GM21723 (cell line): ENCODE data around the gene ABCC4.

Experiments
- ATAC-seq: cut with Tn5 transposase; IDR thresholded peaks from one replicate; pipeline ENCODE4 v1.9.1; 2021; ENCODE audit warnings: mild to moderate bottlenecking, moderate library complexity; ENCODE audit not compliant: unreplicated experiment

The ABCC4 gene

DNA sequence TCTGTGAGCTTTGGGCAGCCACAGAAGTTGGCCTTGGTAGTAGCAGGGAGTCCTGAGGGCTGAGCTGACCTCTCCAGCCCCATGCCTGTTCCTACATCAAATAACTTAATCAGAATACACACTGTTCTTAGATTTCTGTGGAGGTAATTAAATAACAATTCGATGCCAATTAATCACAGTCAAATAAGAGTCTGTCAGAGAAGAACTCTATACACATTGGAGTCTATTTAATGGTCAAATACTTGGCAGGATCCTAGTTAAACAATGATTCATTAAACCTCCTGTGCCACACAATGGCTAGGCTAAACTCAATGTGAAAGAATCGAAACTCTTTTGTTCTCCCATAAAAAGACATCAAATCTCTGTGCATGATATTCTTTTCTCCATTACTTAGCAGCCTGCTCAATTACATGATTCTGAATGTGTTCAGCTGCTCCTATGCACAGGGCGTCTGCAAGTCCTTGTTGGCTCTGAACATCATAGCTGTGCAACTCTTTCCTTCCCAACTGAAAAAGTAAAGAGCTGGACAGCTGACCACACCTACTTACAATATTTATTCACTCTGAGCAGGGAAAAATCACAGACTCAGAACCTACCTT, 173.1 kb downstream of the ABCC4 start:
- no peak for ATAC-seq

DNA sequence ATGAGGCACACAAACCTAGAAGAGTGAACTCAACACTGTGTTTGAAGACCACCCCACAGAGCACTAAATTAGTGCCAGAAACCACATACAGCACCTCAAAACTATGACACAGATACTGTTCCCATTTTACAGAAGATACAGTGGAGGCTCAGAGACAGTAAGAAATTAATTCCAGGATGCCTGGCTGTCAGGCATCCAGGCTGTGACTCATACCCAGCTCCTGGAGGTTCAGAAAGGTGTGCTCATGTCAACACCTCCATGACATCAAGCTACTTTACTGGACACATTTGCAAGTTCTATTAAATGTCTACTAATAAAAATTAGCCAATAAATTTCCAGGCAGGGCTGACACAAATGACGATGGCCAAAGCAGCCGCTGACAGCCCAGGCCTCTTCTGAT, 176.3 kb downstream of the ABCC4 start:
- no peak for ATAC-seq

DNA sequence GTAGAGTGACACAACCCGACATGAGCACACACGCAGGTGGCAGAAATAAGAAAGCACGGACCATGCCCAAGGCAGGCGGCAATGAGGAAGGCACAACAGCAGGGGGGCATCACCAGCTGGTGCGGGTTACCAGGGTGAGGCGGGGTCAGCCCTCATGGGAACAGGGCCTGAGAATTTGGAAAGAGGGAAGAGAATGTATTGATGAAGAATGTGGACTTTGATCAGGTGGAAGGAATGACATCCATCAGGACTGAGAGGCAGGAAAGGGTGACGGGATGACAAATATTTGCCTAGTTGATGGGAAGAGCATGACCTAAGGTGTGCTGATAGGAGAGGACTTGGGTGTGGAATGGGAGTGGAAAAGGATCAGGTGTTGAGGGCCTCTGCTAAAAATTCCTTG, 177.5 kb downstream of the ABCC4 start:
- ATAC-seq = no peak

DNA sequence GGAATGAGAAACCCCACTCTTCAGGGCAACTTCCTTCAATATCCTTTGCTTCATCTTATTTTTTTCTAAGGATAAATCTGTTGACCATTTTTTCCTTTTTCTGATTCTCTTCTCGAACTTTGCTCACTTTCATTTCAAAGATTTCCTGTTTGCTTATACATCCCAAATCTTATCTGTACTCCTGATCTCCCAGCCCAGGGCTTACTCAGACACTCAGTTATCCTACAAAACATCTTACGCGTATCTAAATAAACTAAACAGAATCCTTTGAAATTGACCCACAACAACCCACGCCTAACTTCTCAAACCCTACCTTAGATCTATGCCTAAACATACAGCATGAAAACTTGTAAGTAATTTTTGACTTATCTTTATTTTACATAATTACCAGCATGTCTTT, 179.2 kb downstream of the ABCC4 start:
- no peak for ATAC-seq

DNA sequence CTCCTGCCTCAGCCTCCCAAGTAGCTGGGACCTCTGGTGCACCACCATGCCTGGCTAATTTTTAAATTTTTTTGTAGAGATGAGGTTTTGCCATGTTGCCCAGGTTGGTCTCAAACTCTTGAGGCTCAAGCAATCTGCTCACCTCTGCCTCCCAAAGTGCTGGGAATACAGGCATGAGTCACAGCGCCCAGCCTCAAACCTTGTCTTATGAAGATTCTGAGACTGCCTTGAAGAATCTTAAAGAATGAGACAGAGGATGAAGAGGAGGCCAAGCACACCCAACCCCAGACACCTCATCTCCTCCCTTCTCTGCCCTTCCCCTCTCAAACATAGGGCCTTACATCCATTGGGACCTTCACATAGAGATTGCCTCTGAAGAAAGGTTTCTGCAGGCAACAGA, 179.7 kb downstream of the ABCC4 start:
- ATAC-seq = no peak

DNA sequence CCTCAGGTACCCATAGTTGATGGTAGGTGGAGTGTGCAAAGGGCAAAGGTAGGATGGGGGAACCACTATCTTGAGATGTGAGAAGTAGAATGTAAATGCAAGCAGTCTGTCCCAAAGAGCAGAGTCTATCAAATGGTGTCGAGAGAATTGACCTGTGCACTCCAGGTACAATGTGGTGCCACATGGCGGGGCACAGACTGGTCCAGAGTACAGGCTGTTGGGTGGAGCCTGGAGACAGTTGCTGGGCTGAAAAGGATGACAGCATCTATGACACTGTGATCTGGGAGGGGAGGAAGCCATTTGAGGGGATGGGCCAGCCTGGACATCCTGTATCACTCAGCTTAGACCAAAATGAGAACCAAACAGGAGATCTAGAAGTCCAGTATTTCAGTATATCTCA, 180.6 kb downstream of the ABCC4 start:
- no peak for ATAC-seq

DNA sequence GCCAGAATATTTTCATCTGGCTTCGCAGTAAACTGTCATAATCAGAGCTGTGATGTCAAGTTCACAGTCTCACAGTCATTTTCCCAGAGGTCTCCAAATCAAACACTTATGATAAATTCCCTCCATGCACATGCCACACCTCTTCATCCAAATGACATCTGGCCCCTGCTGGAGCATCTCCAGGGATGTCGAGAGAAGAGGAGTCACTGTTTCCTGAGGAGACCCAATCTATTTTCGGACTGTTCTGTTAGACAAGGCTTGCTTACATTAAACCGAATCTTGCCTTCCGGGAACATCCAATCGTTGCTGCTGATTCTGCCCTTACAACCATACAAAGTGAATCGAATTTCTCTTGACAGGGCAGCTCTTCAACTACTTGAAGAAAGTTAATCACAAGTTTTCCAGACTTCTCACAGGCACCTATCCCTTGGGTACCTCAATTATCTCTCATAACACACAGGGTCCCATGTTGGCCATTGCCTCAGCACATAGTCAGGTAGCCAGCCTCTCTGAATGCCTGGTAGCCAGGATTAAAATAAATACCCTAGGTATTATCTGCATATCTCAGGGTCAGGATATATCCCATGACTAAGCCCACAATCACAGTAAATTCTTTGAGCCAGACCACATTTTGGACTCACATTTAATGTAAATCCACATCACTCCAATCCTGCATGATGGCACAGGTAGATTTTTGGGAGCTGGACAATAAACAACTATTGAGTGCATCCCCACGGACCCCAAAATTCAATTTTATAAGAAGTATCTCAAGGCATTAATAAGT, 182.5 kb downstream of the ABCC4 start:
- no peak for ATAC-seq

DNA sequence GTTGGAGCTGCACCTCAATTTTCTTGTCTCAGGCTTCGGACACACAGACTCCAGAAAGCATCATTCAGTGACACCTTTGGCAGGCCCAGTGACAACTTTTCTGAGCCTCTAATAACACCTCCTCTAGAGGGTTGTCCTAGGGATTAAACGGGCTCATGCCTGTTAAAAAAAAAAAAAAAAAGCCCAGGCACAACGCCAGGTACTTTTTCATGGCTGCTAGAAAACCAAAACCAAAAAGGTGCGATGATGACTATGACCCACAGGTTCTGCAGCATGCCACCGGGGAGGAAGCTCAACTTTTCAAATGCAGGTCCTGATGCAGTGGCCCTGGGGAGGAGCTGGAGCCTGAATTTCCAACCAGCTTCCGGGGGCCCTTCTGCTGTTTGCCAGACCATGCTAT, 184.2 kb downstream of the ABCC4 start:
- no peak for ATAC-seq

DNA sequence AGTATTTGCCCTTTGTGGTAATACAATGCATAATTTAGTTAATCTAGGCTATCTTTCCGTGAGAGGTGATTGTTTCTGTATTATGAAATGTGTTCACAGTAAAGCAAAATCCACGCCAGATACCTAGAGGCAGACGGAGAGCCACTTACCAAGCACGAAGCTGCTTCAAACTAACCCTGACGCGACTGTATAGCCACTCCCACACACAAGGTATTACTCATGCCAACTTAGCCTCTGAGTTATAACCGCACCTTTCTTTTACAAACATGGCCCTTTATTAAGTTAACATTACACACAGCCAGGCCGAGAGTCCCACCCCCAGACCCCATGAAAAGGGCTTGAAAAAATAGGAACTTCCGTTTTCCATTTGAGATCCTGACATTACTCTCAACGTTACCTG, 185.7 kb downstream of the ABCC4 start:
- ATAC-seq = no peak

DNA sequence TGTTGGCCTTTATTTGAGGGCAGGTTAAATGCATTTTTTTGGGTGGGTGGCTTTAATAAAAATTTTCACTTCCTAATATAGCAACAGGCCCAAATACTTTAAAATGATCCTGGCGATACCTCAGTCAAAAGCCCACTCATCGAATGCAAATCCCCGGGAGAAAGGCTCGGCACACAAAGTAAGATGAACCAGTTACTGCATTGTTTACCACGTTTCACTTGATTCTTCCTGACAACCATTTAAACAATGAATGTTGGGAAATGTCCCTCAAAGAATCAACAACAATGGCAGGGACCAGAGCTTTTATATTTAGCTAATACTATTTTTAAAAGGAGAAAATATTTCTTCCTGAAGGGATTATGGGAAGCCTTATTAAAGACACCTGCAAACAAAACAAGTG, 187.7 kb downstream of the ABCC4 start:
- no peak for ATAC-seq

DNA sequence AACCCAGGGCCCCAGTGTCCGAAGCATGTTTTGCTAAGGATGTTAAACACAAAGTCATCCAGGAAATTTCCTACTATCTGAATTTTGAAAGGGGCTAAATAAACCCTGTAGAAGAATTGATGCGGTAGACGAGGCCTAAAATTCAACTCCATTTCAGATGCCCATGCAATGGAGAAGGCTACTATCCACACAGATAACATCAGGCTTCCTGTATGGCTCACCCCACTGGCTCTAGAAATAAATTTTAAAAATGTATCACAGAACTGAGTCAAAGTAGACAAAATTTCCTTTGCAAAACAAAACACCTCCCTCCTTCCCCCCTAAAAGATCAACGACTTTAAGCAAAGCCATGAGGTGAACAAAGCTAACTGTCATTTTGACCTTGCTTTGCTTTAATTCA, 188.4 kb downstream of the ABCC4 start:
- ATAC-seq = no peak

DNA sequence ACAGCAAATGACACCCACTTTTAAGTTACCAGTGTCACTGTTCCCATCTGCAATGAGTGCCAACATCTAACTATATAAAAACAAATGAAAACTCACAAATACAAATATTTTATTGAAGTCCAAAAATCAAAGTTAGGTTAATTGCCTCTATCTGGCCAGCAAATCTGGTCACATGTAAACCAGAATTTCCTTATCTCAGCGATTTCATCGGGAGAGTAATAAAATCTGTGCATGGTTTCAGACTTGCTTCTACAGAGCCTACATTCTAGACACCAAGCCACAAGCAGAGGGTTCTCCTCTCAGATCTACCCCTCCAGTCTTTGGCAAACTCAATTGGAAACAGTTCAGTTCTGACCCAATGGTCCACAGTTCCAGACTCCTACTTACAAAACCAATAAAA, 189.6 kb downstream of the ABCC4 start:
- ATAC-seq = no peak

DNA sequence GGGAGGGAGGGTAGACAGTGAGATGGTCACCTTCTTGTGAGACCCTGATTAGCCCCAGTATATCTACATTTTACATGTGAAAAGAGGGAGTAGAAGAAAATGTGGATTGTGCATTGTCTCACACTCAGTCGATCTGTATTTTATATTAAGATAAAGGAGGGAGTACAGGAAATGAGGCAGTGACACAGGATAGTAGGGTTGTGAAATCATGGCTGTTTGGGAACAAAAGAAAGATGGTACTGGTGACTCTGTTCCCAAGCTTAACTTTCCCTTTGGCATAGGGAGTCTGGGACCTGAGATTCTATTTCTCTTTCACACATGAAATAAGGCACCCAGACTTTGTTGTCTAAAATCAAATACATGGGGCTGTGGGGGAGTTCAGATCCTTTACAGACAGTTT, 194.7 kb downstream of the ABCC4 start:
- no peak for ATAC-seq

DNA sequence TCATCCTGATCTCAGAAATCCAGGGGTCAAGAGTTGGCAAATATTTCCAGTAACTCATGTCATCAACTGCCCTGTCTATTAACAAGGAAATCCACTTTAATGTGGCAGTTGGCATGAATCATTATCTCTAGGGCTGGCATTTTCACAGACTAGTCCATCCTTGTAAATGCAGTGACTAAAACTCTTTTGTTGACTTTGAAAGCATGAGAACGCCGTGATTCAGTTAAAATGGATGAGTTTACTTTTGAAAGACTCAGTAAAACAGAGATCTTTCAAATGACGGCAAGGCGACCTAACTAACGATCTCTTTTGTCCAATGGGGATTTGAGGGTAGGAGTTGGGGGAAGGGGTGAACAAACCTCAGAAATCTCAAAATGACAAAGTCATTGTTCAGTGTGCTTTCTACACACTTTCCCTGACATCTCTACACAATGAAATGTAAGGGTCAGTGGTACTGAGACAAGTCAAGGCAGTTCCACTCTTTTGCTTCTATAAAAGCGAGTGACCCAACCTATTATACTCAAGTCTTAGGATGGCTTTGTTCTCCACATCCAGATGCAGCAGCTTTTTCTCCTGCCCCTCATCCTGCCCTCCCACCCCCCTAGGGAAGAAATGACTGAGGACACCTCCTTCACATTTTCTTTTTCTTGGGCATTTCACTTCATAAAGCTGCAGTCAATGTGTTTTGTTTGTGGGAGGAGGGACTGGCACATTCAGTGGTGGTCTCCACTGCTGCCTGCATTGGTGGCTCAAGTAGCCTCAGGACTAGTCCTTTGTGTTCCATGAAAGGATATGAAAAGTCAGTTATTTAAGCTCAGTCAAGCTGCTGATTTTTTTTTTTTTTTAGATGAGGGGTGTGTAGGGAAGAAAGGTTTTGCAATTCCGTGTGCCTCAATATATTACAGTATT, 200.5 kb downstream of the ABCC4 start:
- no peak for ATAC-seq

DNA sequence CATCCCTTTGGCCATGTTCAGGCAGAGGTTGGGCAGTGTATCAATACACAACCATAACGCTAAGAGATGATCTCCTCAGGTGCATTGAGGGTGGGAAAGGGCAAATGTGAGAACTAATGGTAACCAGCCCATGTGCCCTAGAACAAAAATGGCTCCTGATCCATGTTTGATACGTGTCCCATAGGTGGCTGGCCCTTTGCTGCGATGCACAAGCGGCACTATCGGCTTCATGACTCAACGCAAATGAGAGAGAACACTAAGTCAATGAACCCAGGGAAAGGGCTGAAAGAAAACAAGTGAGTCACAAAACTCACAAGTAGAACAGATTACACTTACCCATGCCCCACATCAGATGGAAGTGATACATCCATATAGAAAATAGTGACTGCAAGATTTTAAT, 201.7 kb downstream of the ABCC4 start:
- ATAC-seq = no peak

DNA sequence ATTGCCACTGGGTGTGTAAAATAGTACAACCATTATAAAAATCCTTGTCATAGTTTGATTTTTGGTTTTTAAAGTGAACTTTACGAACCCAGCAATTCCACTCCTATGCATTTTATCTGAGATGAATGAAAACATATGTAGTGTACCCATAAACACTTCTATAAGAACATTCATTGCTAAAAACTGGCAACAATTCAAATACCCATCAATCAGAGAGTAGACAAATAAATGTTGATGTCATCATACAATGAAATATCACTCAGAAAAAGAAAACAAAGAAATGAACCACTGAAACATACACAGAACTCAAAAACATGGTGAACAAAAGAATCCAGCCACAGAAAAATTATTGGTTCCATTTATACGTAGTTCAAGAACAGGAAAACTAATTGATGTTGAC, 202.3 kb downstream of the ABCC4 start:
- ATAC-seq = no peak

DNA sequence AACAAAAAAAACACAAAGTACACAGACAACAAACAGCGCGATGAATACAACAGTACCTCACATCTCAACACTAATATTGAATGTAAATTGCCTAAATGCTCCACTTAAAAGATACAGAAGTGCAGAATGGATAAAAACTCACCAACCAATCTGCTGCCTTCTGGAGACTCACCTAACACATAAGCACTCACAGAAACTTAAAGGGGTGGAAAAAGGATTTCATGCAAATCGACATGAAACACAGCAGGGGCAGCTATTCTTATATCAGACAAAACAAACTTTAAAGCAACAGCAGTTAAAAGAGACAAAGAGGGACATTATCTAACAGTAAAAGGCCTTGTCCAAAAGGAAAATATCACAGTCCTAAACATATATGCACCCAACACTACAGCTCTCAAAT, 209.5 kb downstream of the ABCC4 start:
- ATAC-seq = no peak

DNA sequence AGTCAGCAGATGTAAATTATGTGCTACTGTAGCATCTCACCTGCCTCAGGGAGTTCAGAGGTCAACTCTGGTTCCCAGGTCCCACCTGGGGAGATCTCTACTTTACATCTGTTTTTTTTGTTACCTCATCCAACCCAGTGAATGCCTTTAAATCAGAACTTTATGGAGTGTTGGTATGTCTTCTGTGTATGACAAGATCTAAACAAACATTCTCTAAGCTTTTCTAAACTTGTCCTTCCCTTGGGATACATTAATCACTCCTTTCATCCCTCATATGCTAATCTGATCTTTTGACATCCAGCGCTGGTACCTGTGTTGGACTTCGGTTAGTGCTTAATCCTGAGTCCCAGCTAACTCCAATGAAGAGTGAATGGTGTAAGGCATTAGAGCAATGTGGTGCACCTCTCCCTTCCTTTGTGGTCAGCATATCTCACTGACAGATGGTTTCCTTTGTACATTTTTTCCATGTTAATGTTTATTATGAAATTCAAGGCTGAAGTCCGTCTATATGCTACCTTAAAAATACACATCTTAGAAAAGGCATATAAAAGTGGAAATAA, 213.4 kb downstream of the ABCC4 start:
- ATAC-seq = no peak

DNA sequence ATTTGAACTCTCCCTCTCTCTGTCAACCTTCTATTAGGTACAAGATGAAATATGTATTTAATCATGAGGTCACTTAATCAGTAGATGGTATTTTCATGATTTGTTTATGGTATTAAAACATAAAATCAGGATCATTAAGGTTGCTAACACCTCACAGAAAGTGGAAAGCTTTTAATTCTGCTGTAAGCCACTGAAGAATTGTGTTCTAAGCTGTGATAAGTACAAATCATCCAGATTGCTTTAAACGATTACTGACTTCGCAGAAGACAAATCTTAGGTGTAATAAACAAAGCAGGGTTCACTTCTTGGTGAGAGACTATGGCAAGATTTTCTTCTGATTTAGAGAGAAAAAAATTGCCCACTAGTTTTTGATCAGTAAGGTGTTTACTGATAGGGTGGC, 214.5 kb downstream of the ABCC4 start:
- no peak for ATAC-seq

DNA sequence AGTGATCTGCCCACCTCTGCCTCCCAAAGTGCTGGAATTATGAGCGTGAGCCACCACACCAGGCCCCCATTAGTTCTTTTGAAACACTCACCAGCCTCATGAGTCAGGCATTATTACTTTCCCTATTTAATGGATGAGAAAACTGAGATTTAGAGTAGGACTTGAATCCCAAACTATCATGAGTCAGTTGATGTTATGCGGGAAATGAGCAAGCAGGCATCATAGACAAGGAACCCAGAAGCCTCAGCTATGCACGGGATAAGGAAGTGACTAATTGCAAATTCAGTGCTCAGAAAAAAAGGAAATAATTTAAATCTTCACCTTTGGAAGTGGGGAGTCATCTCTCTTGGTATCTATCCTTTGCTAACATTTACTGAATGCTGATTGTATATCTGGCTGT, 217.5 kb downstream of the ABCC4 start:
- ATAC-seq = no peak

DNA sequence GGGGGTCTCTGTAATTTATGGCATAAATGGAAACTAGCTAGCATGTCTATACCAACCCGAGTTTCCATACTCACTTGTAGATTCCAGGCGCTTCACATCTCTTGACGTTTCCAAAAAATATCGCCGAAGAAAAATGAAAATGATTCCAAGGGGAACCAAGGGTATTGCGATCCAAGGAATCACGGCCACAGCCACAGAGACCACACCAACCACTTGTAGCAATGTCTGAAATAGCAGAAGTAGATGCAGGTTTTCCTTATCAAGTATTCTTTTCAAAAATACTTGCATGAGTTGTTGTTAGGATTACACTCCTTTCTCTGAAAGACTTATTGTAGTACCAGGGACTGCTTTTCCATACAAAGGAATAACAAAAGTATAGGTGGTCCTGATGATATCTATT, 218.2 kb downstream of the ABCC4 start:
- no peak for ATAC-seq

DNA sequence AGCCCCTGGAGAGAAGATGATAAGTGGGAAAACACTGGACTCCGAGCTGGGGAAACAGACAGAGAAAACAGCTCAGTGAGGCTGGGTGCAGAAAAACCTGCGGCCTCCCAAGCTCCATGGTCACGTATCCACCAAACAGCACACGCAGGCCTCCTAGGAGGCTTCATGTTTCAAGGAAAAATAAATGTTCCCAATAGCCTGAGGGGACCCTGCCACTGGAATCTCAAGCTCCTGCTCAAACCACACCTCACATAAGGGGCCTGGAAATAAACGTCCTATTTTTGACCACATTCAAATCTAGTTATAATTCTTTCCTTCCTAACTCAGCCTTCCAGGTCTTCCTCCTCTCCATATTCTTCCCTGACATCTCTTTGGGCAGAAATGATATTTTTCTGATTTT, 225.7 kb downstream of the ABCC4 start:
- no peak for ATAC-seq
